Neural progenitor cell (in vitro differentiated cells): ENCODE measurements around the gene VMP1. TPM values are rescaled to one million over a fixed set of nuclear protein-coding genes. Genes with fewer than 3 reads are reported as not detected.
A peak's percentile ranks its signal among the peaks of the same experiment; 100 is the strongest.

ENCODE experiments used
- DNase-seq: peaks from one replicate; pipeline ENCODE4 v3.0.0-alpha.2; 2016; ENCODE audit warnings: low spot score
- H2AFZ ChIP-seq: fragments of 200-600 bp; sonication (generic); replicated peaks from 2 replicates; pipeline ENCODE4 v1.6.1; 2016; ENCODE audit warnings: antibody characterized with exemption
- H3F3A ChIP-seq: fragments of 200-600 bp; sonication (generic); 2 replicates; pipeline ENCODE4 v1.6.1; 2016; ENCODE audit warnings: antibody characterized with exemption, low read depth
- H3K27ac ChIP-seq: fragments of 200-600 bp; sonication (generic); 2 replicates; pipeline ENCODE4 v1.5.1; 2016; ENCODE audit warnings: mild to moderate bottlenecking
- H3K27me3 ChIP-seq: fragments of 200-600 bp; sonication (generic); 2 replicates; pipeline ENCODE4 v1.6.1; 2016; ENCODE audit warnings: mild to moderate bottlenecking, moderate library complexity
- H3K36me3 ChIP-seq: fragments of 200-600 bp; sonication (generic); 2 replicates; pipeline ENCODE4 v1.5.1; 2016
- H3K4me1 ChIP-seq: fragments of 200-600 bp; sonication (generic); 2 replicates; pipeline ENCODE4 v1.6.1; 2016; ENCODE audit warnings: mixed run types
- H3K4me2 ChIP-seq: fragments of 200-600 bp; sonication (generic); 2 replicates; pipeline ENCODE4 v1.6.1; 2016
- H3K4me3 ChIP-seq: fragments of 200-600 bp; sonication (generic); 2 replicates; pipeline ENCODE4 v1.5.1; 2016
- H3K79me2 ChIP-seq: fragments of 200-600 bp; sonication (generic); 2 replicates; pipeline ENCODE4 v1.6.1; 2016; ENCODE audit warnings: low read depth
- H3K9ac ChIP-seq: fragments of 200-600 bp; sonication (generic); 2 replicates; pipeline ENCODE4 v1.6.1; 2016
- H3K9me3 ChIP-seq: fragments of 200-600 bp; sonication (generic); 2 replicates; pipeline ENCODE4 v1.5.1; 2016; ENCODE audit warnings: low read depth
- H4K20me1 ChIP-seq: fragments of 200-600 bp; sonication (generic); 2 replicates; pipeline ENCODE4 v1.6.1; 2016; ENCODE audit warnings: low read depth
- H3K27ac Mint-ChIP-seq: 3 replicates; pipeline ENCODE4 v1.8.0; 2021; ENCODE audit warnings: mixed read lengths
- H3K27me3 Mint-ChIP-seq: 2 replicates; pipeline ENCODE4 v1.8.0; 2022; ENCODE audit warnings: low read depth, mild to moderate bottlenecking, inconsistent platforms, moderate library complexity, mixed read lengths; ENCODE audit not compliant: insufficient read depth
- H3K36me3 Mint-ChIP-seq: 3 replicates; pipeline ENCODE4 v1.8.0; 2021; ENCODE audit warnings: mixed read lengths
- H3K4me1 Mint-ChIP-seq: 3 replicates; pipeline ENCODE4 v1.8.0; 2021; ENCODE audit warnings: mixed read lengths
- H3K4me3 Mint-ChIP-seq: 3 replicates; pipeline ENCODE4 v1.8.0; 2021; ENCODE audit warnings: mild to moderate bottlenecking, moderate library complexity, mixed read lengths
- H3K9me3 Mint-ChIP-seq: 3 replicates; pipeline ENCODE4 v1.8.0; 2020; ENCODE audit warnings: mixed read lengths
- EZH2 ChIP-seq: fragments of 200-600 bp; sonication (generic); IDR thresholded peaks from 2 replicates; pipeline ENCODE4 v1.6.1; 2017; ENCODE audit warnings: antibody characterized with exemption, mild to moderate bottlenecking, moderate library complexity
- EZH2phosphoT487 ChIP-seq: fragments of 200-600 bp; sonication (generic); IDR thresholded peaks from 2 replicates; pipeline ENCODE4 v1.6.1; 2017; ENCODE audit warnings: antibody characterized with exemption
- total RNA-seq: library from RNA; depleted of rRNA; stranded (reverse); fragments of >200 nt; gene quantifications from 2 replicates; pipeline ENCODE4 v1.2.3, GENCODE V29; 2015; ENCODE audit warnings: low replicate concordance
- TF ChIP-seq, protein P1 (sequence below): fragments of 200-600 bp; sonication (generic); IDR thresholded peaks from 2 replicates; pipeline ENCODE4 v1.5.1; 2017; ENCODE audit warnings: antibody characterized with exemption, mild to moderate bottlenecking

The VMP1 gene
- total RNA-seq, 1 donor from 2014 or later: 62.1 TPM

DNA sequence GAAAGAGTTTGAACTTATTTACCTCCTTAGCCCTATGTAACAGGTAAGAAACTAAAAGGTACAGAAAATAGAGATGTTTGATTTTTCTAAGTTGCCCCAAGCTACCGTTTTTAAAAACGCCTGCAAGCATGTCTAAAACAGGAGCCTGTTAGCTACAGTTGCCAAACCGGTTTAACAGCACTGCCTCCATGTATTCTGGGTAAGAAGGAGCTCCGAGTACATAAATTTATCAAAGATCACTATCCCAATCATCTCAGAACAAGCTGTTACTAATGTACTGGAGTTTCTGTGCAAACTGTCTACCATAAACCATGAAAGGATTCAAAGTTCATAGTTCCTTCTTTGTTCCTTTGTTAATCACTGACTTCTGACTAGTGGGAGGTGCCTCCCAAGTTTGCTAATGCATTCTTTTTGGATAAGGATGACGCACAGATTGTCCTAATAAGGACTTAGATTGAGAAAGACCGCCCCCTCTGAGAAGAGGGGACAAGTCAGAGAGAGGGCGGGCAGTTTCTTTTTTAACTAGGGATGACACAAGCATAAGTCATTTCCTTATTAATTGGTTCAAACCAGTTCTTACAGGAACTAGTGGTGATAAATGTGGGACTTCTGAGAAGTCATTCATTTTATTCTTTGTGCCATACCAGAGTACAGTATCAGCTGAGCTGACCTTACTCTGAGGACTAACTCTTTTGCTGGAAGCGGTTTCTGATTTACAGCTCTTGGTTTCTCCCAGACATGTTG, 130.0 kb downstream of the VMP1 start:
- H2AFZ ChIP-seq: peak overlapping the region; percentile 42
- H3K4me3 Mint-ChIP-seq: peak overlapping the region; percentile 92
- peaks cover 43% of the 10 kb centered on the region for H3F3A ChIP-seq
- peaks cover 54% of the 10 kb centered on the region for H3K4me1 Mint-ChIP-seq
- no peaks in the 10 kb centered on the region for H3K9me3 Mint-ChIP-seq
- peak overlapping the region; percentile 28 for H3K4me3 ChIP-seq
- peak overlapping the region; percentile 56 for H3K4me2 ChIP-seq
- H3K79me2 ChIP-seq: peaks cover 25% of the 10 kb centered on the region
- no peaks in the 10 kb centered on the region for H3K27me3 ChIP-seq
- H3K4me1 ChIP-seq: peaks cover 39% of the 10 kb centered on the region
- peak overlapping the region; percentile 100 for H3K27ac Mint-ChIP-seq
- H3K9ac ChIP-seq: no peak overlapping the region
- H3K36me3 Mint-ChIP-seq: peaks cover 13% of the 10 kb centered on the region
- peak; percentile 82 for DNase-seq
- H3K36me3 ChIP-seq: no peaks in the 10 kb centered on the region
- H3K27me3 Mint-ChIP-seq: no peaks in the 10 kb centered on the region
- TF ChIP-seq, protein P1, sequence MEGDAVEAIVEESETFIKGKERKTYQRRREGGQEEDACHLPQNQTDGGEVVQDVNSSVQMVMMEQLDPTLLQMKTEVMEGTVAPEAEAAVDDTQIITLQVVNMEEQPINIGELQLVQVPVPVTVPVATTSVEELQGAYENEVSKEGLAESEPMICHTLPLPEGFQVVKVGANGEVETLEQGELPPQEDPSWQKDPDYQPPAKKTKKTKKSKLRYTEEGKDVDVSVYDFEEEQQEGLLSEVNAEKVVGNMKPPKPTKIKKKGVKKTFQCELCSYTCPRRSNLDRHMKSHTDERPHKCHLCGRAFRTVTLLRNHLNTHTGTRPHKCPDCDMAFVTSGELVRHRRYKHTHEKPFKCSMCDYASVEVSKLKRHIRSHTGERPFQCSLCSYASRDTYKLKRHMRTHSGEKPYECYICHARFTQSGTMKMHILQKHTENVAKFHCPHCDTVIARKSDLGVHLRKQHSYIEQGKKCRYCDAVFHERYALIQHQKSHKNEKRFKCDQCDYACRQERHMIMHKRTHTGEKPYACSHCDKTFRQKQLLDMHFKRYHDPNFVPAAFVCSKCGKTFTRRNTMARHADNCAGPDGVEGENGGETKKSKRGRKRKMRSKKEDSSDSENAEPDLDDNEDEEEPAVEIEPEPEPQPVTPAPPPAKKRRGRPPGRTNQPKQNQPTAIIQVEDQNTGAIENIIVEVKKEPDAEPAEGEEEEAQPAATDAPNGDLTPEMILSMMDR: no peak
- no peak for TF ChIP-seq EZH2
- TF ChIP-seq EZH2phosphoT487: no peak
- H3K27ac ChIP-seq: peak overlapping the region; percentile 49
- no peaks in the 10 kb centered on the region for H4K20me1 ChIP-seq
- no peaks in the 10 kb centered on the region for H3K9me3 ChIP-seq

DNA sequence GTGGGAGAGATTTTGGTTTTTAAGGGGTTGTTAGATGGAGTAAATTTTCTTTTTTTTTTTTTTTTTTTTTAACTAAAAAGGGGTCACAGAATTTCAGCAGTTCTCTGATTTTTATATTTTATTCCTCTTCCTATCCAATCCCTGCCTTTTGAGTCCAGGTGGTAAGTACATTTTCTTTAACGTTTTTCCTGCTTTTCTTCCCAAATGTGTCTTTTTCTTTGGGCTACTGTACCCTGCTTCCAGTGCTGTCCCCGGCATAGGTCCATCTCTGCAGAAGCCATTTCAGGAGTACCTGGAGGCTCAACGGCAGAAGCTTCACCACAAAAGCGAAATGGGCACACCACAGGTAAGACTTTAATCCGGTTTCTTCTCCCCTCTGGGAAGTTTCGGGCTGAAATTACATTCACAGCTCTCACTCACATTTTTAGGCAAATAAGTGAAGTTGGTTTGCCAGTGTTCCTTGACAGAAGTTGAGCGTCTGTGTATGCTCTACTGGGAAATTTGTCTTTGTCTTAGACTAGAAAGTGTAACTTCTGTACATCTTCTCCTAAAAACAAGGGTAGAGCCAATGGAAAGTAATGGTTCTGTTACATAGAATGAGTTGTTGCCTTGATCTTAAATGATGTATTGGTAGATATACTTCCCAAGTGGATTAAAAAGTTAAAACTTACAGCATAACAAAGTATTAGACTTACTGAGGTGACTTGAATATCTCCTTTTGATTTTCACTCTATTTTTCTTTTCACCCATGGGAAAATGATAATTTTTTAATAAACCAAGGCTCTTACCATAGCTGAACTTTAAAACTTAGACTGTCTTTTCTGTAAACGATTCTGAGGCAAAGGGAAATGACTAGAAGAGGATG, 130.8 kb downstream of the VMP1 start:
- TF ChIP-seq, protein P1: no peak
- TF ChIP-seq EZH2phosphoT487 (no peak), EZH2 (no peak)
- Mint-ChIP-seq H3K27me3 (no peaks in the 10 kb centered on the region), H3K4me3 (peak overlapping the region; percentile 92), H3K36me3 (peaks cover 16% of the 10 kb centered on the region), H3K27ac (peak overlapping the region; percentile 100), H3K9me3 (no peaks in the 10 kb centered on the region), H3K4me1 (peaks cover 50% of the 10 kb centered on the region)
- Histone ChIP-seq H3F3A (peaks cover 40% of the 10 kb centered on the region), H3K9ac (no peak overlapping the region), H2AFZ (no peak overlapping the region), H3K9me3 (no peaks in the 10 kb centered on the region), H3K4me1 (peaks cover 39% of the 10 kb centered on the region), H3K4me3 (peak overlapping the region; percentile 28), H3K36me3 (no peaks in the 10 kb centered on the region), H4K20me1 (no peaks in the 10 kb centered on the region), H3K27ac (no peak overlapping the region), H3K79me2 (peaks cover 25% of the 10 kb centered on the region), H3K27me3 (no peaks in the 10 kb centered on the region), H3K4me2 (peak overlapping the region; percentile 56)
- DNase-seq: no peak

DNA sequence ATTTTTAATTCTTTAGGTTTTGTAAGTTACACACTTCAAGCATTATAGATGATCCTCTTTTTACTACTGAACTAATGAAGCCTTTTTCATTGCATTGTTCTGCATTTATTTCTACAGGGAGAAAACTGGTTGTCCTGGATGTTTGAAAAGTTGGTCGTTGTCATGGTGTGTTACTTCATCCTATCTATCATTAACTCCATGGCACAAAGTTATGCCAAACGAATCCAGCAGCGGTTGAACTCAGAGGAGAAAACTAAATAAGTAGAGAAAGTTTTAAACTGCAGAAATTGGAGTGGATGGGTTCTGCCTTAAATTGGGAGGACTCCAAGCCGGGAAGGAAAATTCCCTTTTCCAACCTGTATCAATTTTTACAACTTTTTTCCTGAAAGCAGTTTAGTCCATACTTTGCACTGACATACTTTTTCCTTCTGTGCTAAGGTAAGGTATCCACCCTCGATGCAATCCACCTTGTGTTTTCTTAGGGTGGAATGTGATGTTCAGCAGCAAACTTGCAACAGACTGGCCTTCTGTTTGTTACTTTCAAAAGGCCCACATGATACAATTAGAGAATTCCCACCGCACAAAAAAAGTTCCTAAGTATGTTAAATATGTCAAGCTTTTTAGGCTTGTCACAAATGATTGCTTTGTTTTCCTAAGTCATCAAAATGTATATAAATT, 132.3 kb downstream of the VMP1 start:
- peaks cover 15% of the 10 kb centered on the region for H3K36me3 Mint-ChIP-seq
- H2AFZ ChIP-seq: no peak overlapping the region
- H3K27me3 Mint-ChIP-seq: no peaks in the 10 kb centered on the region
- no peak overlapping the region for H3K4me3 ChIP-seq
- peak overlapping the region; percentile 99 for H3K27ac Mint-ChIP-seq
- peaks cover 39% of the 10 kb centered on the region for H3K4me1 ChIP-seq
- peak overlapping the region; percentile 7 for H3K27ac ChIP-seq
- H3K9me3 Mint-ChIP-seq: no peaks in the 10 kb centered on the region
- no peaks in the 10 kb centered on the region for H3K27me3 ChIP-seq
- H3K9ac ChIP-seq: no peak overlapping the region
- H3F3A ChIP-seq: peaks cover 40% of the 10 kb centered on the region
- no peak for TF ChIP-seq EZH2
- TF ChIP-seq, protein P1: no peak
- no peak for TF ChIP-seq EZH2phosphoT487
- peaks cover 25% of the 10 kb centered on the region for H3K79me2 ChIP-seq
- peak overlapping the region; percentile 92 for H3K4me3 Mint-ChIP-seq
- H4K20me1 ChIP-seq: no peaks in the 10 kb centered on the region
- DNase-seq: peak; percentile 13
- H3K4me2 ChIP-seq: peak overlapping the region; percentile 56
- H3K9me3 ChIP-seq: no peaks in the 10 kb centered on the region
- H3K36me3 ChIP-seq: no peaks in the 10 kb centered on the region
- H3K4me1 Mint-ChIP-seq: peaks cover 50% of the 10 kb centered on the region
